ENCODE results near the gene AP2A1.

DNA sequence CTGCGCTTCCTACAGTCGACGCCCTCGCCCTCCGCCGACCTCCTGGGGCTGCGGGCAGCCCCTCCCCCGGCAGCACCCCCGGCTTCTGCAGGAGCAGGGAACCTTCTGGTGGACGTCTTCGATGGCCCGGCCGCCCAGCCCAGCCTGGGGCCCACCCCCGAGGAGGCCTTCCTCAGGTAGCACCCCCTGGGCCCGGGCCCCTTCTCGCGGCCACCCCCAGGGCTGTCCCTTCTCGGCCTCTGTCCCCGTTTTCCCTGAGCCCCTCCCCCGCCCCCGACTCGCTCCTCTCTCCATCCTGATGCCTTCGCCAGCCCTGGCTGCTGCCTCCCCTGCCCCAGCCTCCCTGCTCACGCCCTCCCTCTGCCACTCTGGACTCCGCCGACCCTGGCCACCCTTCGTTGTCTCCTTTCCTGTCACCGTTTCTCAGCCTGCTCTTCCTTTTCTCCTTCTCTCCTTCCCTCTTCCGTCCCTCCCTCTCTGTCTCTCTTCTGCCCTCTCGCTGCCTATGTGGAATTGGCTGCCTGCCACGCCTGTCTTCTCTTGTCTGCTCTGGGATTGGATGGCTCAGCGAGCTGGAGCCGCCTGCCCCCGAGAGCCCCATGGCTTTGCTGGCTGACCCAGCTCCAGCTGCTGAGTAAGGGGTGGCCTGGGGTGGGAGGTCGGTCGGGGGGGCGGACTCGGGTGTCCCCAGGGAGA, 35.3 kb downstream of the AP2A1 start:
- no peak for TF ChIP-seq POLR2A (IDR thresholded peaks at IDR 0.05; ENCODE audit: low read depth, low read length)
- no peak for TF ChIP-seq TAF1 (IDR thresholded peaks at IDR 0.05; ENCODE audit: borderline replicate concordance, low read depth, low read length)
- no peak for TF ChIP-seq POLR2AphosphoS5 (IDR thresholded peaks at IDR 0.05; ENCODE audit: low read depth, low read length)

Measured in GM12892 (cell line).